ENCODE data around the gene PCGF2. TPM values are rescaled to one million over a fixed set of nuclear protein-coding genes. Genes with fewer than 3 reads are reported as not detected.
A peak's percentile ranks its signal among the peaks of the same experiment; 100 is the strongest.

Gene PCGF2
- total and polyA plus RNA-seq, 9 of the 15 experiments (the other 6 are each of a cell fraction or from before 2014, with no cell fraction given), result 1.3 to 33.4 (median 7.0) TPM

GRCh38 chr17:38707678-38708351 lies 40.3 kb downstream of the PCGF2 start:
- CTCF ChIA-PET (ENCODE audit: low intra/inter-chr PET ratio), result no interaction called here
- H3K9ac ChIP-seq (ENCODE audit: insufficient read depth in 1 of 2, low read depth in 2 of 2, low read length in 2 of 2), result peak overlapping the region in 1 of 2 experiments; percentile 79; a peak in 2 of 4 replicates
- no peak for FAIRE-seq
- no TSS peak for BruUV-seq (replicated peaks)
- no peaks in the 10 kb centered on the region for H3K9me3 ChIP-seq (replicated peaks; ENCODE audit: control insufficient read depth, insufficient read depth, low read depth, low read length)
- H3K4me1 ChIP-seq (replicated peaks in 1 of 2; ENCODE audit: control insufficient read depth in 2 of 2, insufficient read depth in 2 of 2, low read length in 2 of 2), result peaks cover 35 to 78% of the 10 kb centered on the region in 2 experiments
- TF ChIP-seq ZBTB40 (IDR thresholded peaks at IDR 0.05), result no peak
- TF ChIP-seq ZBTB40 (CRISPR knock-in tag; IDR thresholded peaks at IDR 0.05), result no peak
- peak; percentile 83 for TF ChIP-seq ZKSCAN1 (IDR thresholded peaks at IDR 0.05; ENCODE audit: low read depth, low read length)
- TF ChIP-seq, protein P1, sequence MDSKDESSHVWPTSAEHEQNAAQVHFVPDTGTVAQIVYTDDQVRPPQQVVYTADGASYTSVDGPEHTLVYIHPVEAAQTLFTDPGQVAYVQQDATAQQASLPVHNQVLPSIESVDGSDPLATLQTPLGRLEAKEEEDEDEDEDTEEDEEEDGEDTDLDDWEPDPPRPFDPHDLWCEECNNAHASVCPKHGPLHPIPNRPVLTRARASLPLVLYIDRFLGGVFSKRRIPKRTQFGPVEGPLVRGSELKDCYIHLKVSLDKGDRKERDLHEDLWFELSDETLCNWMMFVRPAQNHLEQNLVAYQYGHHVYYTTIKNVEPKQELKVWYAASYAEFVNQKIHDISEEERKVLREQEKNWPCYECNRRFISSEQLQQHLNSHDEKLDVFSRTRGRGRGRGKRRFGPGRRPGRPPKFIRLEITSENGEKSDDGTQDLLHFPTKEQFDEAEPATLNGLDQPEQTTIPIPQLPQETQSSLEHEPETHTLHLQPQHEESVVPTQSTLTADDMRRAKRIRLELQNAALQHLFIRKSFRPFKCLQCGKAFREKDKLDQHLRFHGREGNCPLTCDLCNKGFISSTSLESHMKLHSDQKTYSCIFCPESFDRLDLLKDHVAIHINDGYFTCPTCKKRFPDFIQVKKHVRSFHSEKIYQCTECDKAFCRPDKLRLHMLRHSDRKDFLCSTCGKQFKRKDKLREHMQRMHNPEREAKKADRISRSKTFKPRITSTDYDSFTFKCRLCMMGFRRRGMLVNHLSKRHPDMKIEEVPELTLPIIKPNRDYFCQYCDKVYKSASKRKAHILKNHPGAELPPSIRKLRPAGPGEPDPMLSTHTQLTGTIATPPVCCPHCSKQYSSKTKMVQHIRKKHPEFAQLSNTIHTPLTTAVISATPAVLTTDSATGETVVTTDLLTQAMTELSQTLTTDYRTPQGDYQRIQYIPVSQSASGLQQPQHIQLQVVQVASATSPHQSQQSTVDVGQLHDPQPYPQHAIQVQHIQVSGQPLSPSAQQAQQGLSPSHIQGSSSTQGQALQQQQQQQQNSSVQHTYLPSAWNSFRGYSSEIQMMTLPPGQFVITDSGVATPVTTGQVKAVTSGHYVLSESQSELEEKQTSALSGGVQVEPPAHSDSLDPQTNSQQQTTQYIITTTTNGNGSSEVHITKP (IDR thresholded peaks at IDR 0.05; ENCODE audit: partially characterized antibody), result no peak
- peak; percentile 16; the same call in 1 of the 2 replicates for TF ChIP-seq POLR2G (IDR thresholded peaks at IDR 0.05; ENCODE audit: low read depth, low read length)
- H3K79me2 ChIP-seq (ENCODE audit: control insufficient read depth, insufficient read depth, low read length), result peaks cover 48% of the 10 kb centered on the region
- POLR2A ChIA-PET, result interaction anchor here (0.7 to 3.7 kb wide), 6 partner anchors 8 to 31 kb away, joined by 4 to 30 read pairs (median 12); no protein-coding TSS in a partner anchor
- peaks cover 55% of the 10 kb centered on the region; the same call in 2 of the 3 replicates for H3K36me3 ChIP-seq (ENCODE audit: control insufficient read depth, insufficient read depth, low read length)
- no peaks in the 10 kb centered on the region for H3K27me3 ChIP-seq (ENCODE audit: control insufficient read depth in 2 of 2, insufficient read depth in 2 of 2, low read length in 2 of 2)
- ATAC-seq, result no peak
- intact Hi-C loops (cut with micrococcal nuclease) (no loop called here), in situ Hi-C loops (cut with MboI) (no loop called here)
- no peak overlapping the region for H3K27ac ChIP-seq (ENCODE audit: extremely low read depth, low read depth, low read length)
- H2AFZ ChIP-seq (ENCODE audit: low read depth, low read length), result no peak overlapping the region
- H3K9me1 ChIP-seq (ENCODE audit: control insufficient read depth, insufficient read depth, low read length), result peaks cover 4% of the 10 kb centered on the region
- H4K20me1 ChIP-seq (replicated peaks; ENCODE audit: control insufficient read depth, insufficient read depth, low read length), result peaks cover 8% of the 10 kb centered on the region; the same call in 1 of the 2 replicates
- 82% methylated on average over 20 of the region's 21 CpGs for WGBS (ENCODE audit: insufficient coverage, low coverage, missing lambda C conversion rate)
- no peak overlapping the region for H3K4me2 ChIP-seq (ENCODE audit: insufficient read depth, low read length)
- no peak for DNase-seq (ENCODE audit: extremely low read depth in 1 of 4, low spot score in 3 of 4)
- no peak overlapping the region for H3K4me3 ChIP-seq

Data from K562 (cell line).